IgD-negative memory B cell (primary cell): Measurements from ENCODE around the gene MRC2. TPM values are rescaled to one million over a fixed set of nuclear protein-coding genes. Genes with fewer than 3 reads are reported as not detected.
"Not testable (repeated sequence)": the region's sequence is repeated elsewhere in the genome, so short reads cannot be mapped to it uniquely, and the experiment has no call there.

Experiments used
- H3K27ac Mint-ChIP-seq, 3 donors: one replicate each; pipeline ENCODE4 v1.8.0; 2020 to 2022; ENCODE audit warnings: mild to moderate bottlenecking in 3 of 3, mixed read lengths in 3 of 3, moderate library complexity in 1 of 3
- H3K27me3 Mint-ChIP-seq: one replicate; pipeline ENCODE4 v1.8.0; 2021; ENCODE audit warnings: mixed read lengths
- H3K36me3 Mint-ChIP-seq: one replicate; pipeline ENCODE4 v1.8.0; 2020; ENCODE audit warnings: mild to moderate bottlenecking, mixed read lengths
- H3K4me1 Mint-ChIP-seq, 3 donors: one replicate each; pipeline ENCODE4 v1.8.0; 2020 to 2022; ENCODE audit warnings: mixed read lengths in 3 of 3, mild to moderate bottlenecking in 1 of 3
- H3K4me3 Mint-ChIP-seq, 4 donors: one replicate each; pipeline ENCODE4 v1.8.0; 2020 to 2022; ENCODE audit warnings: mild to moderate bottlenecking in 4 of 4, mixed read lengths in 4 of 4, moderate library complexity in 3 of 4
- H3K9me3 Mint-ChIP-seq, 3 donors: one replicate each; pipeline ENCODE4 v1.8.0; 2020 to 2021; ENCODE audit warnings: mixed read lengths in 3 of 3, mild to moderate bottlenecking in 1 of 3
- polyA plus RNA-seq: library from polyadenylated mRNA; unstranded; fragments of 300-500 nt; fragmentation: Illumina TruSeq; gene quantifications from one replicate; pipeline ENCODE4 v1.2.3, GENCODE V29; 2021

The MRC2 gene
- polyA plus RNA-seq, 1 donor from 2014 or later, result 0.24 TPM

DNA sequence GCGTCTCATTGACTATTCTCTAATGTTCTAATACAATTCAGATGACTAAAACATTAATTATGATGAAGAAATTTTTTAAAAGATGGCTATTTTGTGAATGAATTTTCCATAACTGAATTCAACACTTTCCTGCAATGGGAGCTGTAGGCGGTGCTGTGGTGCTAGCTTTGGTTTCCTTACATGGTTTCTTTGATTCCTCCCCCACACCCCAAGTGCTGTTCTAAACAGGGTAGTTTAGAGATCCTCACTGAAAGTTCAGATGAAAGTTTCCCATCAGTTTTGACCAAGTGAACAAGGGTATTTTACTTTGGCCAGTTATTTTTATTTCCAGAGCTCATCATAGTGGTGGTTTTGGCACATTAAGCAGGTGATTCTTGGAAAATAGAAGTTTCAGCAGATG, 26.0 kb upstream of the MRC2 start:
- no peaks in the 10 kb centered on the region for H3K4me1 Mint-ChIP-seq
- H3K27me3 Mint-ChIP-seq, result no peaks in the 10 kb centered on the region
- H3K9me3 Mint-ChIP-seq, result peaks cover 0 to 3% (median 0%) of the 10 kb centered on the region in 3 donors
- peaks cover 18% of the 10 kb centered on the region for H3K36me3 Mint-ChIP-seq
- H3K4me3 Mint-ChIP-seq, result no peak overlapping the region
- H3K27ac Mint-ChIP-seq, result no peak overlapping the region

- not testable (repeated sequence) for H3K9me3 Mint-ChIP-seq, H3K4me1 Mint-ChIP-seq, H3K27ac Mint-ChIP-seq, H3K4me3 Mint-ChIP-seq, H3K27me3 Mint-ChIP-seq
- H3K36me3 Mint-ChIP-seq, result peaks cover 17% of the 10 kb centered on the region
Observed at GRCh38 chr17:62603783-62604182, 23.7 kb upstream of the MRC2 start.

DNA sequence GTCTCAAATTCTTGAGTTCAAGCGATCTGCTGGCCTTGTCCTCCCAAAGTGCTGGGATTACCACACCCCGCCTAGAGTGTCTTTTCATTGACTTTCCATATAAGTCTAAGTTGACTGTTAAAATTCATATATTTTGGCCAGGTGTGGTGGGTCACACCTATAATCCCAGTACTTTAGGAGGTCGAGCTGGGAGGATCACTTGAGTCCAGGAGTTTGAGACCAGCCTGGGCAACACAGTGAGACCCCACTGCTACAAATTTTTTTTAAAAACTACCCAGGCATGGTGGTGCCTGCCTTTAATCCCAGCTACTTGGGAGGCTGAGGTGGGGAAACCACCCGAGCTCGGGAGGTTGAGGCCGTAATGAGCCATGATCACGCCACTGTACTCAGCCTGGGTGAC, 21.9 kb upstream of the MRC2 start:
- Mint-ChIP-seq H3K36me3 (peaks cover 17% of the 10 kb centered on the region), H3K4me3 (no peak overlapping the region), H3K27ac (no peak overlapping the region), H3K9me3 (no peaks in the 10 kb centered on the region), H3K27me3 (no peaks in the 10 kb centered on the region), H3K4me1 (peaks cover 2 to 4% (median 4%) of the 10 kb centered on the region in 3 donors)

GRCh38 chr17:62611292-62611691, 16.2 kb upstream of the MRC2 start:
- H3K4me3 Mint-ChIP-seq, result peak overlapping the region in 3 of 4 donors; percentile 27 to 83 (median 52)
- H3K27me3 Mint-ChIP-seq, result no peaks in the 10 kb centered on the region
- H3K36me3 Mint-ChIP-seq, result peaks cover 9% of the 10 kb centered on the region
- peaks cover 7 to 18% (median 14%) of the 10 kb centered on the region in 3 donors for H3K4me1 Mint-ChIP-seq
- peak overlapping the region; percentile 29 to 91 (median 65) for H3K27ac Mint-ChIP-seq
- no peaks in the 10 kb centered on the region for H3K9me3 Mint-ChIP-seq

DNA sequence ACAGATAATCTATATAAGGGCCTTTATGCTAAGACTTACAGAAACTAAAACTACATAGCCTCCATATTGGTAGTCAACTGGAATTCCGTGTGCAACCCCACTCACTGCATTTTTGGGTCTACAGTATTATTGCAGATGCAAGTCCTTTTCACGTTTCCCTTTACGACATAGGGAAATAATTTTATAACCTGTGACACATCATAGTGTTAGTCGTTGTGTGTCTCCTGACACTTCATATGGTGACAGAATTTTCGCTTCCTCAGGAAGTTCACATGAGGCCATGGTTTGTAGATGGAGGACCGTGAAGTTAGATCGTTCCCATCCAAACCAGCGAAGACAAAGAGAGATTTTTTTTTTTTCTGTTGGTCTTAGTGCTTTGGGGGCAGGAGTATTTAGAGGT, 15.7 kb upstream of the MRC2 start:
- Mint-ChIP-seq H3K4me3 (peak overlapping the region in 3 of 4 donors; percentile 20 to 83 (median 27)), H3K27me3 (no peaks in the 10 kb centered on the region), H3K27ac (peak overlapping the region; percentile 65 to 91 (median 84)), H3K9me3 (no peaks in the 10 kb centered on the region), H3K4me1 (peaks cover 7 to 18% (median 14%) of the 10 kb centered on the region in 3 donors), H3K36me3 (peaks cover 9% of the 10 kb centered on the region)

DNA sequence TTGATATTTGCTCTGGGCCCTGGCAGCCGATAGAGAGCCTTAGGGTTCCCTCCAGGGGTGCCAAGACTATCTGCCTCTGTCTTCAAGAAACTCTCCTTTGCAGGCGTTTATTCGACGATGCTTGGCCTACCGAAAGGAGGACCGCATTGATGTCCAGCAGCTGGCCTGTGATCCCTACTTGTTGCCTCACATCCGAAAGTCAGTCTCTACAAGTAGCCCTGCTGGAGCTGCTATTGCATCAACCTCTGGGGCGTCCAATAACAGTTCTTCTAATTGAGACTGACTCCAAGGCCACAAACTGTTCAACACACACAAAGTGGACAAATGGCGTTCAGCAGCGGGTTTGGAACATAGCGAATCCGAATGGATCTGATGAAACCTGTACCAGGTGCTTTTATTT, 15.2 kb upstream of the MRC2 start:
- not testable (repeated sequence) for H3K36me3 Mint-ChIP-seq

GRCh38 chr17:62613095-62613494, 14.4 kb upstream of the MRC2 start:
- H3K36me3 Mint-ChIP-seq, H3K27me3 Mint-ChIP-seq, H3K4me3 Mint-ChIP-seq, H3K9me3 Mint-ChIP-seq, H3K27ac Mint-ChIP-seq: not testable (repeated sequence)
- H3K4me1 Mint-ChIP-seq, result peaks cover 7 to 18% (median 14%) of the 10 kb centered on the region in 3 donors

More for the DNA sequence above, 15.2 kb upstream of the MRC2 start:
- not testable (repeated sequence) for H3K4me3 Mint-ChIP-seq, H3K27me3 Mint-ChIP-seq, H3K9me3 Mint-ChIP-seq
- H3K4me1 Mint-ChIP-seq, result peaks cover 7 to 18% (median 14%) of the 10 kb centered on the region in 3 donors
- H3K27ac Mint-ChIP-seq, result peak overlapping the region in 2 of 3 donors; percentile 65 to 84

GRCh38 chr17:62614142-62614541, 13.3 kb upstream of the MRC2 start:
- Mint-ChIP-seq H3K27me3 (no peaks in the 10 kb centered on the region), H3K36me3 (peaks cover 4% of the 10 kb centered on the region), H3K4me3 (no peak overlapping the region), H3K27ac (no peak overlapping the region), H3K4me1 (peaks cover 7 to 18% (median 14%) of the 10 kb centered on the region in 3 donors), H3K9me3 (no peaks in the 10 kb centered on the region)

DNA sequence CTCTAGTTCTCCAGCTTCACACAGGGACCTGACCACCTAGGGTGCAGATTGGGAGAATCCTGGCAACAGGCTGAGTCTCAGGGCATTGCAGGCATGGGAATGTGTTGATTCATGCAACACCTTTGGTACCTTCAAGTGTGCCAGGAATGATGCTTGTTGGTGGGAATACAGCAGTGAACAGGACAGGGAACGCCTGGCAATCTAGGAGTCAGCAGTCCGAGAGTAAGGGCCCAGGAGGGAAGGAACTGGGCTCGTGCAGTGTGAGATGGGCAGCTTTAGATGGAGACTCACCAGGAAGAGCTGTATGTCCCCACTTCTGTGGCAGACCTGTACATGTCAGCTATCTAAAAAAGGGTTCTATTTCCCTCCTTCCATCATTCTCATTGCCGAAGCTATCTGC, 12.0 kb upstream of the MRC2 start:
- H3K36me3 Mint-ChIP-seq, result peaks cover 4% of the 10 kb centered on the region
- no peak overlapping the region for H3K4me3 Mint-ChIP-seq
- H3K4me1 Mint-ChIP-seq, result peaks cover 6 to 15% (median 11%) of the 10 kb centered on the region in 3 donors
- no peaks in the 10 kb centered on the region for H3K9me3 Mint-ChIP-seq
- H3K27ac Mint-ChIP-seq, result no peak overlapping the region
- no peaks in the 10 kb centered on the region for H3K27me3 Mint-ChIP-seq

DNA sequence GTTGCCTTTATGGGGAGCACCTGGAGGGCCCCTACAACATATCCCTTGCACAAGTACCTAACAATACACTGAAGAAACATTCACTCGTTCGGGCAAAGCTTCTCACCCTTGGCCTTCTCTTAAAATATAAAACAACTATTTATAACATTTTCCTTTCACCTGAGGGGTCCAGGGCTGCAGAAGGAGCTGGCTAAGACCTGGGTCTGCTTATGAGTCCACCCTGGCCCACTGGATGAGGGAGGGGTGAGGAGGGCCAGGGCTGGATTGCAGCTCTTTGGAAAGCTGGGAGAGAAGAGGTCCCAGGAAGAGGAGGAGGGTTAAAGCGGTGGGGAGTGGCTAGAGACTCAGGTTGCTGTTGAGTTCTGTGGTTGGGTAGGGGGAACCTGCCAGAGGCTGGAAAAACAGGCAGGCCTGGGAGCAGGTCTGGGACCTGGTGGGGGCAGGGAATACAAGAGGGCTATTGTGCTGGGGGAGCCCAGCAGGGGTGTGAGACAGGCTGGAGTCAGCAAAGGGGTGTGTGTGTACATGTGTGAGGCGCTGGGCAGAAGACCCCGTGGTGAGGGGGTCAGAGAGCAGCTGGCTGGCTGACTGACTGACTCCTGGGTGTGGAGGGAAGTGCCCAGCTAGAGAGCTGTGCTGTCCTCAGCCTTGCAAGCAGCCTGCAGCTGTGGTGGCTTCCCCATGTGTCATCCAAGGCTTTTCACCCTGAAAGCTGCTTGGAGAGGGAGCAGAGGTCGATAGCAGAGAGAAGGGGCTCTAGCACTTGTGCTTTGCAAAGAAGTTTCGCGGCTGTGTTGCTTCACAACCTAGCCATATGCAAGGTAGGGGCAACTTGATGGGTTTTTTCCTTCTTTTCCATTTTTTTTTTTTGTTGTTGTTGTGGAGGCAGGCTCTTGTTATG, 10.2 kb upstream of the MRC2 start:
- Mint-ChIP-seq H3K27me3 (no peaks in the 10 kb centered on the region), H3K27ac (no peak overlapping the region), H3K4me1 (no peaks in the 10 kb centered on the region), H3K36me3 (no peaks in the 10 kb centered on the region), H3K4me3 (peak overlapping the region in 1 of 4 donors; percentile 8), H3K9me3 (no peaks in the 10 kb centered on the region)

GRCh38 chr17:62617894-62618472, 9.5 kb upstream of the MRC2 start:
- no peaks in the 10 kb centered on the region for H3K27me3 Mint-ChIP-seq
- no peak overlapping the region for H3K4me3 Mint-ChIP-seq
- H3K4me1 Mint-ChIP-seq, result no peaks in the 10 kb centered on the region
- peaks cover 2% of the 10 kb centered on the region for H3K36me3 Mint-ChIP-seq
- H3K9me3 Mint-ChIP-seq, result no peaks in the 10 kb centered on the region
- H3K27ac Mint-ChIP-seq, result peak overlapping the region in 1 of 3 donors; percentile 74

DNA sequence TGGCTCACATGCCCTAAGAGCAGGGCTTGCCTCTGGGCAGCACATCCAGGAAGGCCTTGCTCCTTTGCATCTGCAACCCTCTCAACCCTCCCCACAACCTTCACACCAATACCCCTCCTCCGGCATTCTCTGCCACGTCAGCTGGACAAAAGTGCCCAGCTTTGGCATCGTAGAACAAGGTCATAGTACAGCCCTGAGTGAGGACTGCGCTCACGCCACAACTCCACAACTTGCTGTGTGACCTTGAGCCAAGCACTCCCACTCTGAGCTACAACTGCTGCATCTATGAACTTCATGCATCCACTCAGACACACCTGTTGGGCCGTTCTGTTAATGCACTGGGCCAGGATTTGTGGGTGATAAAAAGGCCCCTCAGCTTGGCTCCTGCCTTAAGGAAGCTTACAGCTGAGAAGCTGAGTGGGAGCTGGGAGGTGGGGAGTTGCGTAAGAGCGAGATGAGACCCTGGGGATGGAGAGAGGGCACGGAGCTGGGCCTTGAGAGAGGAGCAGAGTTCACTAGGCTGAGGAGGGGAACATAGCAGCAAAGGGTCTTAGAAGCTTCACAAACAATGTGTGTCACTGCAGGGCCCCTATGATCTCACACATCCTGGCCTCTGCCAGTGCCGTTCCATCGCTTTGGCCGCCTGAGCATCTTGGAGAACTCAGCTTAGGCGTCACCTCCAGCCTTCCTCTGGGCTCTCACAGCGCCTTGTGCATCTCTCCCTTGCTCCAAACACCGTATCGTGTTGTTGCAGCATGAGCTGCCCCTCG, 8.6 kb upstream of the MRC2 start:
- Mint-ChIP-seq H3K27ac (peak overlapping the region in 1 of 3 donors; percentile 41), H3K4me3 (no peak overlapping the region), H3K36me3 (peaks cover 2% of the 10 kb centered on the region), H3K9me3 (no peaks in the 10 kb centered on the region), H3K4me1 (no peaks in the 10 kb centered on the region), H3K27me3 (no peaks in the 10 kb centered on the region)

- no peaks in the 10 kb centered on the region for H3K9me3 Mint-ChIP-seq
- H3K4me1 Mint-ChIP-seq, result no peaks in the 10 kb centered on the region
- H3K27me3 Mint-ChIP-seq, result no peaks in the 10 kb centered on the region
- peaks cover 2% of the 10 kb centered on the region for H3K36me3 Mint-ChIP-seq
- peak overlapping the region in 1 of 3 donors; percentile 41 for H3K27ac Mint-ChIP-seq
- no peak overlapping the region for H3K4me3 Mint-ChIP-seq
Observed at GRCh38 chr17:62619417-62620155, 7.9 kb upstream of the MRC2 start.

GRCh38 chr17:62621223-62621622, 6.2 kb upstream of the MRC2 start:
- peaks cover 0 to 1% (median 0%) of the 10 kb centered on the region in 3 donors for H3K4me1 Mint-ChIP-seq
- H3K27ac Mint-ChIP-seq, result no peak overlapping the region
- peaks cover 2% of the 10 kb centered on the region for H3K36me3 Mint-ChIP-seq
- no peaks in the 10 kb centered on the region for H3K27me3 Mint-ChIP-seq
- H3K9me3 Mint-ChIP-seq, result no peaks in the 10 kb centered on the region
- H3K4me3 Mint-ChIP-seq, result no peak overlapping the region
